ENCODE measurements around the gene LRRC10B. TPM values are rescaled to one million over a fixed set of nuclear protein-coding genes. Genes with fewer than 3 reads are reported as not detected.

LRRC10B gene
- total and polyA plus RNA-seq, 7 donors = 0.71 to 4.4 (median 1.1) TPM; not detected in 2

- no peak overlapping the region for H3K27ac ChIP-seq
- H3K9me3 ChIP-seq = no peaks in the 10 kb centered on the region
- intact Hi-C loops (cut with DNase I) = no loop called here
- H3K36me3 ChIP-seq = no peaks in the 10 kb centered on the region
- TF ChIP-seq POLR2AphosphoS5 (IDR thresholded peaks at IDR 0.05) (no peak), EP300 (IDR thresholded peaks at IDR 0.05) (no peak), CTCF (IDR thresholded peaks at IDR 0.05) (no peak), POLR2A (IDR thresholded peaks at IDR 0.05) (no peak)
- WGBS, 2 donors = 15 to 35% methylated on average over 7 of the region's 7 CpGs
- no peak overlapping the region for H3K4me3 ChIP-seq
- H3K4me1 ChIP-seq = peaks cover 0 to 13% (median 11%) of the 10 kb centered on the region in 4 donors
- H3K27me3 ChIP-seq = peaks cover 0 to 6% (median 0%) of the 10 kb centered on the region in 3 donors
- no peak for DNase-seq
Observed at GRCh38 chr11:61480994-61481335, 27.6 kb upstream of the LRRC10B start.

- peaks cover 0 to 13% (median 11%) of the 10 kb centered on the region in 4 donors for H3K4me1 ChIP-seq
- H3K4me3 ChIP-seq = no peak overlapping the region
- no peaks in the 10 kb centered on the region for H3K9me3 ChIP-seq
- H3K27ac ChIP-seq = no peak overlapping the region
- no peaks in the 10 kb centered on the region for H3K36me3 ChIP-seq
- TF ChIP-seq EP300 (IDR thresholded peaks at IDR 0.05) (no peak), POLR2AphosphoS5 (IDR thresholded peaks at IDR 0.05) (no peak), POLR2A (IDR thresholded peaks at IDR 0.05) (no peak), CTCF (IDR thresholded peaks at IDR 0.05) (no peak)
- WGBS, 2 donors = 68 to 71% methylated on average over 10 of the region's 10 CpGs
- H3K27me3 ChIP-seq = peaks cover 0 to 6% (median 0%) of the 10 kb centered on the region in 3 donors
- intact Hi-C loops (cut with DNase I) = no loop called here
- DNase-seq = no peak
Observed at GRCh38 chr11:61481806-61482205, 26.7 kb upstream of the LRRC10B start.

- Histone ChIP-seq H3K9me3 (no peaks in the 10 kb centered on the region), H3K4me1 (peaks cover 0 to 6% (median 5%) of the 10 kb centered on the region in 4 donors), H3K27ac (no peak overlapping the region), H3K4me3 (no peak overlapping the region), H3K36me3 (no peaks in the 10 kb centered on the region), H3K27me3 (peaks cover 0 to 6% (median 0%) of the 10 kb centered on the region in 3 donors)
- no peak for DNase-seq
- TF ChIP-seq CTCF (IDR thresholded peaks at IDR 0.05) (peak in 1 of 4 experiments; percentile 28), EP300 (IDR thresholded peaks at IDR 0.05) (no peak), POLR2AphosphoS5 (IDR thresholded peaks at IDR 0.05) (no peak), POLR2A (IDR thresholded peaks at IDR 0.05) (no peak)
- WGBS, 2 donors = 51 to 53% methylated on average over 7 of the region's 7 CpGs
- intact Hi-C loops (cut with DNase I) = no loop called here
Observed at GRCh38 chr11:61482513-61482912, 26.0 kb upstream of the LRRC10B start.

- H3K36me3 ChIP-seq = no peaks in the 10 kb centered on the region
- H3K9me3 ChIP-seq = no peaks in the 10 kb centered on the region
- intact Hi-C loops (cut with DNase I) = no loop called here
- no peak overlapping the region for H3K27ac ChIP-seq
- H3K4me3 ChIP-seq = no peak overlapping the region
- TF ChIP-seq EP300 (IDR thresholded peaks at IDR 0.05) = no peak
- no peak for TF ChIP-seq POLR2AphosphoS5 (IDR thresholded peaks at IDR 0.05)
- no peak for TF ChIP-seq CTCF (IDR thresholded peaks at IDR 0.05)
- no peak for TF ChIP-seq POLR2A (IDR thresholded peaks at IDR 0.05)
- peaks cover 0 to 6% (median 0%) of the 10 kb centered on the region in 3 donors for H3K27me3 ChIP-seq
- peaks cover 0 to 14% (median 12%) of the 10 kb centered on the region in 4 donors for H3K4me1 ChIP-seq
- DNase-seq = no peak
- 87% methylated on average over 11 of the region's 11 CpGs for WGBS, 2 donors
Observed at GRCh38 chr11:61484541-61484940, 24.0 kb upstream of the LRRC10B start.

GRCh38 chr11:61485080-61485479, 23.5 kb upstream of the LRRC10B start:
- no peak for DNase-seq
- Histone ChIP-seq H3K27ac (no peak overlapping the region), H3K9me3 (no peaks in the 10 kb centered on the region), H3K4me3 (no peak overlapping the region), H3K36me3 (no peaks in the 10 kb centered on the region), H3K27me3 (peaks cover 0 to 6% (median 0%) of the 10 kb centered on the region in 3 donors), H3K4me1 (peaks cover 0 to 19% (median 18%) of the 10 kb centered on the region in 4 donors)
- TF ChIP-seq EP300 (IDR thresholded peaks at IDR 0.05) = no peak
- TF ChIP-seq CTCF (IDR thresholded peaks at IDR 0.05) = no peak
- no peak for TF ChIP-seq POLR2AphosphoS5 (IDR thresholded peaks at IDR 0.05)
- TF ChIP-seq POLR2A (IDR thresholded peaks at IDR 0.05) = no peak
- intact Hi-C loops (cut with DNase I) = no loop called here
- 94 to 97% methylated on average over 11 of the region's 11 CpGs for WGBS, 2 donors

All from sigmoid colon (tissue), 7 donors.